ELF-1 (cell line): ENCODE results near the gene IL31RA.
A peak's percentile ranks its signal among the peaks of the same experiment; 100 is the strongest.
"Not testable (repeated sequence)": the region's sequence is repeated elsewhere in the genome, so short reads cannot be mapped to it uniquely, and the experiment has no call there.

ENCODE experiments used
- DNase-seq: peaks from one replicate; pipeline ENCODE4 v3.0.0-alpha.2; 2016; ENCODE audit warnings: low read depth, low spot score

The IL31RA gene

GRCh38 chr5:55850839-55851674 is at the start of gene IL31RA:
Gene IL31RA (plus strand): TSS chr5:55851357. CDS start chr5:55851571, 214 bp downstream.
- DNase-seq: no peak

- not testable (repeated sequence) for DNase-seq
Measured at GRCh38 chr5:55808814-55809213, 42.3 kb upstream of the IL31RA start.

GRCh38 chr5:55815939-55816338 is 35.2 kb upstream of the IL31RA start:
- not testable (repeated sequence) for DNase-seq

GRCh38 chr5:55816342-55816741 is 34.8 kb upstream of the IL31RA start:
- no peak for DNase-seq

- no peak for DNase-seq
Measured at GRCh38 chr5:55817030-55817429, 34.1 kb upstream of the IL31RA start.

GRCh38 chr5:55820488-55820887 is 30.7 kb upstream of the IL31RA start:
- DNase-seq: no peak

GRCh38 chr5:55821731-55822512 is 29.2 kb upstream of the IL31RA start:
- peak; percentile 39 for DNase-seq

- DNase-seq: no peak
Measured at GRCh38 chr5:55823151-55823796, 27.9 kb upstream of the IL31RA start.

- no peak for DNase-seq
Measured at GRCh38 chr5:55829956-55830355, 21.2 kb upstream of the IL31RA start.

GRCh38 chr5:55832446-55832845 is 18.7 kb upstream of the IL31RA start:
- DNase-seq: no peak

GRCh38 chr5:55836191-55836590 is 15.0 kb upstream of the IL31RA start:
- DNase-seq: no peak

GRCh38 chr5:55841976-55842375 is 9.2 kb upstream of the IL31RA start:
- DNase-seq: no peak

- DNase-seq: no peak
Measured at GRCh38 chr5:55847837-55848236, 3.3 kb upstream of the IL31RA start.

- no peak for DNase-seq
Measured at GRCh38 chr5:55848783-55849182, 2.4 kb upstream of the IL31RA start.

- DNase-seq: no peak
Measured at GRCh38 chr5:55851675-55851979, 470 bp downstream of the IL31RA start.

- no peak for DNase-seq
Measured at GRCh38 chr5:55852503-55852902, 1.3 kb downstream of the IL31RA start.

- no peak for DNase-seq
Measured at GRCh38 chr5:55853041-55853670, 2.0 kb downstream of the IL31RA start.

GRCh38 chr5:55853818-55854217 is 2.7 kb downstream of the IL31RA start:
- no peak for DNase-seq

GRCh38 chr5:55855509-55855908 is 4.4 kb downstream of the IL31RA start:
- DNase-seq: no peak

GRCh38 chr5:55856516-55857246 is 5.5 kb downstream of the IL31RA start:
- DNase-seq: no peak

- DNase-seq: no peak
Measured at GRCh38 chr5:55857247-55857640, 6.1 kb downstream of the IL31RA start.
